HEK293 (cell line): ENCODE measurements around the gene RPS25.

Source experiments
- CTCF ChIP-seq: fragments of 450-650 bp; formaldehyde crosslinking; IDR thresholded peaks from 2 replicates; pipeline ENCODE4 v1.5.1; 2016; ENCODE audit warnings: missing biosample characterization, missing genetic modification characterization
- ZBTB1 ChIP-seq: fragments of 450-650 bp; formaldehyde crosslinking; IDR thresholded peaks from 2 replicates; pipeline ENCODE4 v1.5.1; 2016; ENCODE audit warnings: missing biosample characterization, missing genetic modification characterization
- ZBTB21 ChIP-seq: fragments of 450-650 bp; formaldehyde crosslinking; IDR thresholded peaks from 2 replicates; pipeline ENCODE4 v1.5.1; 2017; ENCODE audit warnings: missing biosample characterization, missing genetic modification characterization
- ZNF501 ChIP-seq: fragments of 450-650 bp; formaldehyde crosslinking; IDR thresholded peaks from 2 replicates; pipeline ENCODE4 v1.5.1; 2016; ENCODE audit warnings: missing biosample characterization, missing genetic modification characterization

GRCh38 chr11:119018074-119018938 lies at the start of gene RPS25, which contains the start of gene TRAPPC4:
- TF ChIP-seq ZBTB1 (tag by site-specific recombination) (no peak), CTCF (tag by site-specific recombination) (no peak), ZBTB21 (tag by site-specific recombination) (peak; percentile 89), ZNF501 (tag by site-specific recombination) (peak; percentile 65; the same call in 1 of the 2 replicates)
